WTC11 (cell line): Measurements from ENCODE around the gene PUS1. TPM values are rescaled to one million over a fixed set of nuclear protein-coding genes. Genes with fewer than 3 reads are reported as not detected.

Source experiments
- ATAC-seq: fragments of 200-7000 bp; cut with Tn5 transposase; 2 replicates; pipeline ENCODE4 v1.10.0; 2021; ENCODE audit warnings: mild to moderate bottlenecking, moderate library complexity
- CTCF ChIA-PET: fragments of 300-600 bp; sonication (Branson Sonifier 250); formaldehyde crosslinking; loops from one replicate; lab custom pipeline; 2021; ENCODE audit warnings: antibody characterized with exemption; lab: Charles Lee
- POLR2A ChIA-PET: fragments of 350-600 bp; sonication (Branson Sonifier 250); formaldehyde crosslinking; loops from one replicate; lab custom pipeline; 2021; ENCODE audit warnings: antibody characterized with exemption; lab: Charles Lee
- DNase-seq: peaks from one replicate; pipeline ENCODE4 v3.0.0; 2021; ENCODE audit warnings: low spot score
- H3K27ac Mint-ChIP-seq: 2 replicates; pipeline ENCODE4 v1.8.0; 2021; ENCODE audit warnings: mixed read lengths
- H3K27me3 Mint-ChIP-seq: 2 replicates; pipeline ENCODE4 v1.8.0; 2021; ENCODE audit warnings: low read depth, mild to moderate bottlenecking, moderate library complexity, mixed read lengths
- H3K36me3 Mint-ChIP-seq: 2 replicates; pipeline ENCODE4 v1.8.0; 2021; ENCODE audit warnings: mixed read lengths
- H3K4me1 Mint-ChIP-seq: 2 replicates; pipeline ENCODE4 v1.8.0; 2022; ENCODE audit warnings: mixed read lengths
- H3K4me3 Mint-ChIP-seq: 2 replicates; pipeline ENCODE4 v1.8.0; 2021; ENCODE audit warnings: mild to moderate bottlenecking, moderate library complexity, mixed read lengths
- H3K9me3 Mint-ChIP-seq: 2 replicates; pipeline ENCODE4 v1.8.0; 2021; ENCODE audit warnings: mixed read lengths
- CREB1 ChIP-seq: sonication (generic); formaldehyde crosslinking; IDR thresholded peaks from 2 replicates; pipeline ENCODE4 v1.8.0; 2023; ENCODE audit warnings: mild to moderate bottlenecking, missing genetic modification reagents
- E2F5 ChIP-seq: sonication (generic); formaldehyde crosslinking; IDR thresholded peaks from 2 replicates; pipeline ENCODE4 v1.8.1; 2022; ENCODE audit warnings: mild to moderate bottlenecking, moderate library complexity, missing genetic modification reagents
- FOXK1 ChIP-seq: sonication (generic); formaldehyde crosslinking; IDR thresholded peaks from 2 replicates; pipeline ENCODE4 v1.8.0; 2022; ENCODE audit warnings: mild to moderate bottlenecking, moderate library complexity, missing genetic modification reagents
- HMGA2 ChIP-seq: fragments of 250-450 bp; sonication (Bioruptor Pico); IDR thresholded peaks from 2 replicates; pipeline ENCODE4 v1.4.0; 2021; ENCODE audit warnings: mild to moderate bottlenecking, moderate library complexity
- TEAD4 ChIP-seq: sonication (generic); formaldehyde crosslinking; IDR thresholded peaks from 2 replicates; pipeline ENCODE4 v1.8.0; 2022; ENCODE audit warnings: mild to moderate bottlenecking, missing genetic modification reagents
- TP53 ChIP-seq: sonication (generic); formaldehyde crosslinking; IDR thresholded peaks from 2 replicates; pipeline ENCODE4 v1.8.1; 2023; ENCODE audit warnings: mild to moderate bottlenecking, missing genetic modification reagents
- ZMAT4 ChIP-seq: fragments of 250-450 bp; sonication (Bioruptor Pico); IDR thresholded peaks from 2 replicates; pipeline ENCODE4 v1.9.0; 2021; ENCODE audit warnings: mild to moderate bottlenecking
- ZNF121 ChIP-seq: sonication (generic); formaldehyde crosslinking; IDR thresholded peaks from 2 replicates; pipeline ENCODE4 v1.8.0; 2023; ENCODE audit warnings: missing genetic modification reagents
- ZNF232 ChIP-seq: sonication (generic); formaldehyde crosslinking; IDR thresholded peaks from 2 replicates; pipeline ENCODE4 v1.8.0; 2022; ENCODE audit warnings: mild to moderate bottlenecking, missing genetic modification reagents
- ZNF263 ChIP-seq: sonication (generic); formaldehyde crosslinking; IDR thresholded peaks from 2 replicates; pipeline ENCODE4 v1.8.1; 2022; ENCODE audit warnings: low read depth, mild to moderate bottlenecking, moderate library complexity, missing genetic modification reagents
- ZNF512 ChIP-seq: sonication (generic); formaldehyde crosslinking; IDR thresholded peaks from 2 replicates; pipeline ENCODE4 v1.8.1; 2022; ENCODE audit warnings: missing genetic modification reagents, borderline replicate concordance
- total RNA-seq: library from RNA; stranded (reverse); gene quantifications from 3 replicates; pipeline ENCODE4 v1.2.3, GENCODE V29; 2021
- TF ChIP-seq, protein P1 (sequence below): sonication (generic); formaldehyde crosslinking; IDR thresholded peaks from 2 replicates; pipeline ENCODE4 v1.8.0; 2022; ENCODE audit warnings: mild to moderate bottlenecking, missing genetic modification reagents
- TF ChIP-seq, protein P2 (sequence below): sonication (generic); formaldehyde crosslinking; IDR thresholded peaks from 2 replicates; pipeline ENCODE4 v1.8.1; 2022; ENCODE audit warnings: low read depth, mild to moderate bottlenecking, moderate library complexity, missing genetic modification reagents, borderline replicate concordance
- TF ChIP-seq, protein P3 (sequence below): sonication (generic); formaldehyde crosslinking; IDR thresholded peaks from 2 replicates; pipeline ENCODE4 v1.8.0; 2022; ENCODE audit warnings: mild to moderate bottlenecking, missing genetic modification reagents
- TF ChIP-seq, protein P4 (sequence below): sonication (generic); formaldehyde crosslinking; IDR thresholded peaks from 2 replicates; pipeline ENCODE4 v1.8.1; 2023; ENCODE audit warnings: mild to moderate bottlenecking, moderate library complexity, missing genetic modification reagents

The PUS1 gene
- total RNA-seq, 1 experiment from 2014 or later = 97.4 TPM

DNA sequence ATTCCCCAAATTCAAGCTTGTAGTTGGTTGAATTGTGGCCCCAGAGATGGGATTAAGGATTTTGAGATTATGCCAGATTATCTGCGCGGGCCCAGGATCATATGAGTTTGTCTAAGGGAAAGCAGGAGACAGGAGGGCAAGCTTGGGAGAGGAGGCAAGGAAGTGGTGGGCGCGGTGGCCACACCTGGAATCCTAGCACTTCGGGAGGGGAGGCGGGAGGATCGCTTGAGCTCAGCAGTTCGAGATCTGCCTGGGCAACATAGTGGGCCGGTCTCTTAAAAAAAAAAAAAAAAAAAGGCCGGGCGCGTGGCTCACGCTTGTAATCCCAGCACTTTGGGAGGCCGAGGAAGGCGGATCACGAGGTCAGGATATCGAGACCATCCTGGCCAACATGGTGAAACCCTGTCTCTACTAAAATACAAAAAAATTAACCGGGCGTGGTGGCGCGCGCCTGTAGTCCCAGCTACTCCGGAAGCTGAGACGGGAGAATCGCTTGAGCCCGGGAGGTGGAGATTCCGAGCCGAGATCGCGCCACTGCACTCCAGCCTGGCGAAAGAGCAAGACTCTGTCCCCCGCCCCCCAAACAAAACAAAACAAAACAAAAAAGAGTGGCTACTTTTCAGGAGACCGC, 881 bp upstream of the PUS1 start:
- ATAC-seq = peak; percentile 2; the same call in 1 of the 2 replicates
- no peaks in the 10 kb centered on the region for H3K9me3 Mint-ChIP-seq
- DNase-seq = peak; percentile 41
- H3K4me3 Mint-ChIP-seq = peak overlapping the region; percentile 88
- peaks cover 5% of the 10 kb centered on the region for H3K27me3 Mint-ChIP-seq
- TF ChIP-seq ZMAT4 (CRISPR knock-in tag) (no peak), ZNF121 (CRISPR knock-in tag) (no peak), FOXK1 (CRISPR knock-in tag) (no peak), HMGA2 (CRISPR knock-in tag) (no peak), CREB1 (CRISPR knock-in tag) (no peak), ZNF512 (CRISPR knock-in tag) (no peak)
- TF ChIP-seq, protein P1, sequence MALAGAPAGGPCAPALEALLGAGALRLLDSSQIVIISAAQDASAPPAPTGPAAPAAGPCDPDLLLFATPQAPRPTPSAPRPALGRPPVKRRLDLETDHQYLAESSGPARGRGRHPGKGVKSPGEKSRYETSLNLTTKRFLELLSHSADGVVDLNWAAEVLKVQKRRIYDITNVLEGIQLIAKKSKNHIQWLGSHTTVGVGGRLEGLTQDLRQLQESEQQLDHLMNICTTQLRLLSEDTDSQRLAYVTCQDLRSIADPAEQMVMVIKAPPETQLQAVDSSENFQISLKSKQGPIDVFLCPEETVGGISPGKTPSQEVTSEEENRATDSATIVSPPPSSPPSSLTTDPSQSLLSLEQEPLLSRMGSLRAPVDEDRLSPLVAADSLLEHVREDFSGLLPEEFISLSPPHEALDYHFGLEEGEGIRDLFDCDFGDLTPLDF (CRISPR knock-in tag) = no peak
- H3K36me3 Mint-ChIP-seq = peaks cover 22% of the 10 kb centered on the region
- CTCF ChIA-PET = interaction anchor here (0.6 to 1.4 kb wide), 4 partner anchors 77 to 476 kb away, joined by 4 to 8 read pairs (median 4); no protein-coding TSS in a partner anchor
- H3K4me1 Mint-ChIP-seq = peaks cover 10% of the 10 kb centered on the region
- H3K27ac Mint-ChIP-seq = peak overlapping the region; percentile 42
- POLR2A ChIA-PET = interaction anchor here (0.6 to 1.0 kb wide), 3 partner anchors 14 to 32 kb away, joined by 3 to 4 read pairs (median 3); no protein-coding TSS in a partner anchor

DNA sequence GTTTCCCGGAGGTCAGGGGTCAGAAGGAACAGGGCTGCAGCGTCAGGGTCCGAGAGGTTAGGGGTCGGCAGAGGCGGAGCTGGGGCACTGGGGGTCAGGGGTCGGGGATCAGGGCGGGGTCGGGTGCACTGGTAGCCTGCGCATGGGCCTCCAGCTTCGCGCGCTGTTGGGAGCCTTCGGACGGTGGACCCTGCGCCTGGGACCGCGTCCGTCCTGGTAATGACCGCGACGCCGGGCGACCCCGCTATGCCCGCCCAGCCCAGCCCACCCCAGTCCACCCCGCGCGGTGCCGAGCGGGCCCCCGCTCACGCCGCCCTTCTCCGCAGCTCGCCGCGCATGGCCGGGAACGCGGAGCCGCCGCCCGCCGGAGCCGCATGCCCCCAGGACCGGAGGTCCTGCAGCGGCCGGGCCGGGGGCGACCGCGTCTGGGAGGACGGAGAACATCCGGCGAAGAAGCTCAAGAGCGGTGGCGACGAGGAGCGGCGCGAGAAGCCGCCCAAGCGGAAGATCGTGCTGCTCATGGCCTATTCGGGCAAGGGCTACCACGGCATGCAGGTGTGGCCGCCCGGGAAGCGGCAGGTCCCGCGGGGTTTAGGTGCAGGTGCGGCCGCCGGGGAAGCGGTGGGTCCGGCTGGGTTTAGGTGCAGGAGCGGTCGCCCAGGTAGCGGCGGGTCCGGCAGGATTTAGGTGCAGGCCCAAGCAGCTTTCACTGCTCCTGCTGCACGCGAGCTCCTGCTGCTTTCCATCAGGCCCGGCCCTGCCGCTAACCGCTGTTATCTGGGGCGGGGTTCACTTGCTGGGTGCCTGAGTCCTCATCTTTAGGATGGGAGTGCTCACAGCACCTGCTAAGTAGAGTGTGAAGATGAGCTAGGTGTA, 743 bp downstream of the PUS1 start:
- ATAC-seq = peak; percentile 23
- peak overlapping the region; percentile 96 for H3K27ac Mint-ChIP-seq
- TF ChIP-seq, protein P2, sequence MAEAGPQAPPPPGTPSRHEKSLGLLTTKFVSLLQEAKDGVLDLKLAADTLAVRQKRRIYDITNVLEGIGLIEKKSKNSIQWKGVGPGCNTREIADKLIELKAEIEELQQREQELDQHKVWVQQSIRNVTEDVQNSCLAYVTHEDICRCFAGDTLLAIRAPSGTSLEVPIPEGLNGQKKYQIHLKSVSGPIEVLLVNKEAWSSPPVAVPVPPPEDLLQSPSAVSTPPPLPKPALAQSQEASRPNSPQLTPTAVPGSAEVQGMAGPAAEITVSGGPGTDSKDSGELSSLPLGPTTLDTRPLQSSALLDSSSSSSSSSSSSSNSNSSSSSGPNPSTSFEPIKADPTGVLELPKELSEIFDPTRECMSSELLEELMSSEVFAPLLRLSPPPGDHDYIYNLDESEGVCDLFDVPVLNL (CRISPR knock-in tag) = 0 out of 2 replicates have a peak, but pooled peaks have one; percentile 12
- TF ChIP-seq E2F5 (CRISPR knock-in tag) = 0 out of 2 replicates have a peak, but pooled peaks have one; percentile 12
- TF ChIP-seq ZNF121 (CRISPR knock-in tag) = no peak
- TF ChIP-seq ZNF263 (CRISPR knock-in tag) = 0 out of 2 replicates have a peak, but pooled peaks have one; percentile 17
- peak; percentile 74; the same call in 1 of the 2 replicates for TF ChIP-seq TP53 (CRISPR knock-in tag)
- no peak for TF ChIP-seq TEAD4 (CRISPR knock-in tag)
- TF ChIP-seq, protein P3, sequence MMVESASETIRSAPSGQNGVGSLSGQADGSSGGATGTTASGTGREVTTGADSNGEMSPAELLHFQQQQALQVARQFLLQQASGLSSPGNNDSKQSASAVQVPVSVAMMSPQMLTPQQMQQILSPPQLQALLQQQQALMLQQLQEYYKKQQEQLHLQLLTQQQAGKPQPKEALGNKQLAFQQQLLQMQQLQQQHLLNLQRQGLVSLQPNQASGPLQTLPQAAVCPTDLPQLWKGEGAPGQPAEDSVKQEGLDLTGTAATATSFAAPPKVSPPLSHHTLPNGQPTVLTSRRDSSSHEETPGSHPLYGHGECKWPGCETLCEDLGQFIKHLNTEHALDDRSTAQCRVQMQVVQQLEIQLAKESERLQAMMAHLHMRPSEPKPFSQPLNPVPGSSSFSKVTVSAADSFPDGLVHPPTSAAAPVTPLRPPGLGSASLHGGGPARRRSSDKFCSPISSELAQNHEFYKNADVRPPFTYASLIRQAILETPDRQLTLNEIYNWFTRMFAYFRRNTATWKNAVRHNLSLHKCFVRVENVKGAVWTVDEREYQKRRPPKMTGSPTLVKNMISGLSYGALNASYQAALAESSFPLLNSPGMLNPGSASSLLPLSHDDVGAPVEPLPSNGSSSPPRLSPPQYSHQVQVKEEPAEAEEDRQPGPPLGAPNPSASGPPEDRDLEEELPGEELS (CRISPR knock-in tag) = peak; percentile 47; the same call in 1 of the 2 replicates
- TF ChIP-seq, protein P4, sequence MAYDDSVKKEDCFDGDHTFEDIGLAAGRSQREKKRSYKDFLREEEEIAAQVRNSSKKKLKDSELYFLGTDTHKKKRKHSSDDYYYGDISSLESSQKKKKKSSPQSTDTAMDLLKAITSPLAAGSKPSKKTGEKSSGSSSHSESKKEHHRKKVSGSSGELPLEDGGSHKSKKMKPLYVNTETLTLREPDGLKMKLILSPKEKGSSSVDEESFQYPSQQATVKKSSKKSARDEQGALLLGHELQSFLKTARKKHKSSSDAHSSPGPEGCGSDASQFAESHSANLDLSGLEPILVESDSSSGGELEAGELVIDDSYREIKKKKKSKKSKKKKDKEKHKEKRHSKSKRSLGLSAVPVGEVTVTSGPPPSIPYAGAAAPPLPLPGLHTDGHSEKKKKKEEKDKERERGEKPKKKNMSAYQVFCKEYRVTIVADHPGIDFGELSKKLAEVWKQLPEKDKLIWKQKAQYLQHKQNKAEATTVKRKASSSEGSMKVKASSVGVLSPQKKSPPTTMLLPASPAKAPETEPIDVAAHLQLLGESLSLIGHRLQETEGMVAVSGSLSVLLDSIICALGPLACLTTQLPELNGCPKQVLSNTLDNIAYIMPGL (CRISPR knock-in tag) = no peak
- 0 out of 2 replicates have a peak, but pooled peaks have one; percentile 50 for TF ChIP-seq ZNF232 (CRISPR knock-in tag)
- CTCF ChIA-PET = interaction anchor here (0.8 to 1.7 kb wide), 5 partner anchors 20 to 475 kb away, joined by 3 to 9 read pairs (median 5); partner anchors contain the start of gene EP400
- DNase-seq = peak; percentile 47
- POLR2A ChIA-PET = interaction anchor here (1.2 to 1.6 kb wide), 2 partner anchors 33 to 70 kb away, joined by 6 to 7 read pairs; no protein-coding TSS in a partner anchor
- peaks cover 37% of the 10 kb centered on the region for H3K36me3 Mint-ChIP-seq
- H3K9me3 Mint-ChIP-seq = no peaks in the 10 kb centered on the region
- H3K4me1 Mint-ChIP-seq = peaks cover 10% of the 10 kb centered on the region
- peaks cover 5% of the 10 kb centered on the region for H3K27me3 Mint-ChIP-seq
- peak overlapping the region; percentile 89 for H3K4me3 Mint-ChIP-seq
